Stimulated activated CD4-positive, alpha-beta T cell treated with anti-CD3 and anti-CD28 coated beads, Interleukin-1b, Interleukin-23, amount 100 ng/mL, for 48 hours (primary cell): ENCODE measurements around the gene PATL2.
"Not testable (repeated sequence)": the region's sequence is repeated elsewhere in the genome, so short reads cannot be mapped to it uniquely, and the experiment has no call there.

Experiments used
- DNase-seq: peaks from one replicate; pipeline ENCODE4 v3.0.0-alpha.2; 2020

The PATL2 gene

GRCh38 chr15:44711096-44711742, at the start of gene PATL2, which contains the start of gene B2M:
Gene PATL2 (minus strand): TSS chr15:44711323. CDS start chr15:44676490, 34,833 bp downstream.
Gene B2M (plus strand): TSS chr15:44711517. CDS start chr15:44711547, 30 bp downstream.
- DNase-seq = peak; percentile 96

- DNase-seq = no peak
Observed at GRCh38 chr15:44753345-44753744, 42.2 kb upstream of the PATL2 start.

GRCh38 chr15:44743454-44743853, 32.3 kb upstream of the PATL2 start:
- DNase-seq = not testable (repeated sequence)

- DNase-seq = not testable (repeated sequence)
Observed at GRCh38 chr15:44739222-44739847, 28.2 kb upstream of the PATL2 start.

- DNase-seq = no peak
Observed at GRCh38 chr15:44738340-44738984, 27.3 kb upstream of the PATL2 start.

GRCh38 chr15:44736181-44736765, 25.1 kb upstream of the PATL2 start, which contains the start of gene TRIM69:
Gene TRIM69 (plus strand): TSS chr15:44736528. CDS start chr15:44736705, 177 bp downstream.
- no peak for DNase-seq

GRCh38 chr15:44735482-44736180, 24.5 kb upstream of the PATL2 start:
- peak; percentile 57 for DNase-seq

GRCh38 chr15:44734839-44735481, 23.8 kb upstream of the PATL2 start:
- DNase-seq = no peak

GRCh38 chr15:44729408-44730127, 18.4 kb upstream of the PATL2 start:
- DNase-seq = no peak

- DNase-seq = peak; percentile 97
Observed at GRCh38 chr15:44728576-44729407, 17.7 kb upstream of the PATL2 start.

- DNase-seq = not testable (repeated sequence)
Observed at GRCh38 chr15:44728232-44728575, 17.1 kb upstream of the PATL2 start.

GRCh38 chr15:44727485-44728231, 16.5 kb upstream of the PATL2 start:
- DNase-seq = no peak

GRCh38 chr15:44726568-44727484, 15.7 kb upstream of the PATL2 start:
- peak; percentile 76 for DNase-seq

GRCh38 chr15:44726136-44726535, 15.0 kb upstream of the PATL2 start:
- DNase-seq = no peak

- DNase-seq = no peak
Observed at GRCh38 chr15:44722011-44722410, 10.9 kb upstream of the PATL2 start.

GRCh38 chr15:44720460-44721176, 9.5 kb upstream of the PATL2 start:
- no peak for DNase-seq

- not testable (repeated sequence) for DNase-seq
Observed at GRCh38 chr15:44720000-44720435, 8.9 kb upstream of the PATL2 start.
